ENCODE measurements around the gene ATXN7L1.

The ATXN7L1 gene

GRCh38 chr7:105835441-105835840 lies 41.0 kb downstream of the ATXN7L1 start:
- no peak for TF ChIP-seq PKNOX1 (IDR thresholded peaks at IDR 0.05)
- TF ChIP-seq FOXA1 (IDR thresholded peaks at IDR 0.05): no peak
- TF ChIP-seq TARDBP (IDR thresholded peaks at IDR 0.05): no peak
- no peak for TF ChIP-seq ARNT (IDR thresholded peaks at IDR 0.05)
- TF ChIP-seq FOXM1 (IDR thresholded peaks at IDR 0.05; ENCODE audit: borderline replicate concordance): no peak
- CTCF ChIA-PET: no interaction called here

GRCh38 chr7:105831824-105832535 lies 44.4 kb downstream of the ATXN7L1 start:
- no peak for DNase-seq (ENCODE audit: extremely low spot score)
- ChIA-PET CTCF (interaction anchor here (0.6 kb wide), 1 partner anchor 9 kb away, joined by 3 read pairs; no protein-coding TSS in a partner anchor), POLR2A (no interaction called here)
- no peak for TF ChIP-seq FOXA1 (IDR thresholded peaks at IDR 0.05)
- TF ChIP-seq SP1 (IDR thresholded peaks at IDR 0.05): no peak
- TF ChIP-seq SUZ12 (IDR thresholded peaks at IDR 0.05): no peak
- no peak for TF ChIP-seq PKNOX1 (IDR thresholded peaks at IDR 0.05)
- no peak for TF ChIP-seq ZNF384 (IDR thresholded peaks at IDR 0.05)
- no peak for TF ChIP-seq CTBP1 (IDR thresholded peaks at IDR 0.05; ENCODE audit: borderline replicate concordance)
- TF ChIP-seq LEF1 (IDR thresholded peaks at IDR 0.05; ENCODE audit: borderline replicate concordance): no peak
- TF ChIP-seq FOXM1 (IDR thresholded peaks at IDR 0.05; ENCODE audit: borderline replicate concordance): no peak
- TF ChIP-seq NFRKB (IDR thresholded peaks at IDR 0.05): no peak
- TF ChIP-seq L3MBTL2 (conservative IDR thresholded peaks at IDR 0.05): no peak

More at GRCh38 chr7:105835441-105835840, 41.0 kb downstream of the ATXN7L1 start:
- DNase-seq (ENCODE audit: extremely low spot score): no peak
- POLR2A ChIA-PET: interaction anchor here (0.6 kb wide), 1 partner anchor 35 kb away, joined by 3 read pairs; no protein-coding TSS in a partner anchor

- CTCF ChIA-PET: no interaction called here
- TF ChIP-seq LEF1 (IDR thresholded peaks at IDR 0.05; ENCODE audit: borderline replicate concordance) (no peak), SP1 (IDR thresholded peaks at IDR 0.05) (no peak), PKNOX1 (IDR thresholded peaks at IDR 0.05) (no peak), ARNT (IDR thresholded peaks at IDR 0.05) (no peak)
- no peak for DNase-seq (ENCODE audit: extremely low spot score)
- POLR2A ChIA-PET: no interaction called here
Measured at GRCh38 chr7:105831302-105831620, 45.1 kb downstream of the ATXN7L1 start.

- CTCF ChIA-PET: no interaction called here
- DNase-seq (ENCODE audit: extremely low spot score): no peak
- TF ChIP-seq ZNF384 (IDR thresholded peaks at IDR 0.05) (no peak), SUZ12 (IDR thresholded peaks at IDR 0.05) (no peak), CTBP1 (IDR thresholded peaks at IDR 0.05; ENCODE audit: borderline replicate concordance) (no peak), L3MBTL2 (conservative IDR thresholded peaks at IDR 0.05) (no peak), ARNT (IDR thresholded peaks at IDR 0.05) (no peak), LEF1 (IDR thresholded peaks at IDR 0.05; ENCODE audit: borderline replicate concordance) (no peak), PKNOX1 (IDR thresholded peaks at IDR 0.05) (peak; percentile 16; the same call in 1 of the 2 replicates), FOXK2 (IDR thresholded peaks at IDR 0.05) (no peak), HDGF (IDR thresholded peaks at IDR 0.05; ENCODE audit: borderline replicate concordance) (no peak)
- POLR2A ChIA-PET: no interaction called here
Measured at GRCh38 chr7:105830405-105831301, 45.7 kb downstream of the ATXN7L1 start.

GRCh38 chr7:105829681-105830322 lies 46.6 kb downstream of the ATXN7L1 start:
- POLR2A ChIA-PET: no interaction called here

GRCh38 chr7:105828141-105828540 lies 48.3 kb downstream of the ATXN7L1 start:
- POLR2A ChIA-PET: no interaction called here
- no peak for TF ChIP-seq L3MBTL2 (conservative IDR thresholded peaks at IDR 0.05)
- no peak for TF ChIP-seq PKNOX1 (IDR thresholded peaks at IDR 0.05)
- TF ChIP-seq NFRKB (IDR thresholded peaks at IDR 0.05): no peak
- TF ChIP-seq FOXM1 (IDR thresholded peaks at IDR 0.05; ENCODE audit: borderline replicate concordance): no peak
- no peak for TF ChIP-seq SP1 (IDR thresholded peaks at IDR 0.05)
- TF ChIP-seq HDGF (IDR thresholded peaks at IDR 0.05; ENCODE audit: borderline replicate concordance): no peak
- TF ChIP-seq FOXK2 (IDR thresholded peaks at IDR 0.05): no peak
- TF ChIP-seq TARDBP (IDR thresholded peaks at IDR 0.05): no peak
- no peak for TF ChIP-seq CTBP1 (IDR thresholded peaks at IDR 0.05; ENCODE audit: borderline replicate concordance)
- TF ChIP-seq ZNF384 (IDR thresholded peaks at IDR 0.05): no peak
- no peak for TF ChIP-seq ARNT (IDR thresholded peaks at IDR 0.05)
- no peak for TF ChIP-seq FOXA1 (IDR thresholded peaks at IDR 0.05)
- TF ChIP-seq ELF4 (IDR thresholded peaks at IDR 0.05): no peak
- TF ChIP-seq SUZ12 (IDR thresholded peaks at IDR 0.05): no peak
- TF ChIP-seq LEF1 (IDR thresholded peaks at IDR 0.05; ENCODE audit: borderline replicate concordance): no peak
- no peak for TF ChIP-seq BHLHE40 (IDR thresholded peaks at IDR 0.05; ENCODE audit: borderline replicate concordance)
- CTCF ChIA-PET: no interaction called here
- DNase-seq (ENCODE audit: extremely low spot score): no peak

More at GRCh38 chr7:105829681-105830322, 46.6 kb downstream of the ATXN7L1 start:
- no peak for DNase-seq (ENCODE audit: extremely low spot score)
- no peak for TF ChIP-seq SP1 (IDR thresholded peaks at IDR 0.05)
- no peak for TF ChIP-seq ELF4 (IDR thresholded peaks at IDR 0.05)
- no peak for TF ChIP-seq L3MBTL2 (conservative IDR thresholded peaks at IDR 0.05)
- TF ChIP-seq ZNF384 (IDR thresholded peaks at IDR 0.05): no peak
- no peak for TF ChIP-seq FOXA1 (IDR thresholded peaks at IDR 0.05)
- no peak for TF ChIP-seq HDGF (IDR thresholded peaks at IDR 0.05; ENCODE audit: borderline replicate concordance)
- no peak for TF ChIP-seq ARNT (IDR thresholded peaks at IDR 0.05)
- TF ChIP-seq CTBP1 (IDR thresholded peaks at IDR 0.05; ENCODE audit: borderline replicate concordance): no peak
- TF ChIP-seq NFRKB (IDR thresholded peaks at IDR 0.05): no peak
- no peak for TF ChIP-seq LEF1 (IDR thresholded peaks at IDR 0.05; ENCODE audit: borderline replicate concordance)
- CTCF ChIA-PET: no interaction called here

Measured in HEK293T (cell line).